Gastrocnemius medialis (tissue), 4 donors: Measurements from ENCODE around the gene LINGO4. TPM values are rescaled to one million over a fixed set of nuclear protein-coding genes. Genes with fewer than 3 reads are reported as not detected.

ENCODE experiments used
- ATAC-seq, 2 donors: fragments of 150-250 bp; one replicate each; pipeline ENCODE4 v1.9.1; 2016
- DNase-seq, 2 donors: peaks; one replicate each; pipeline ENCODE4 v3.0.0-alpha.2; 2019
- H3K27ac ChIP-seq, 4 donors: fragments of 200-600 bp; sonication (generic); 1 replicate in 1 of 4; 2 replicates in 3 of 4; pipeline ENCODE4 v1.5.1; 2016 to 2018; ENCODE audit warnings: mild to moderate bottlenecking in 2 of 4, moderate library complexity in 1 of 4
- H3K27me3 ChIP-seq, 3 donors: fragments of 200-600 bp; sonication (generic) in 2 of 3; 1 replicate in 1 of 3; 2 replicates in 2 of 3; pipeline versions ENCODE4 v1.5.1 to v1.6.0; 2016 to 2019; ENCODE audit warnings: mild to moderate bottlenecking in 1 of 3, moderate library complexity in 1 of 3
- H3K36me3 ChIP-seq, 2 donors: fragments of 200-600 bp; sonication (generic) in 1 of 2; one replicate each; pipeline ENCODE4 v1.5.1; 2017 to 2018
- H3K4me1 ChIP-seq, 2 donors: fragments of 200-600 bp; sonication (generic) in 1 of 2; one replicate each; pipeline ENCODE4 v1.5.1; 2016 to 2017; ENCODE audit warnings: mild to moderate bottlenecking in 2 of 2
- H3K4me3 ChIP-seq, 4 donors: fragments of 200-600 bp; sonication (generic) in 3 of 4; 1 replicate in 1 of 4; 2 replicates in 3 of 4; pipeline ENCODE4 v1.5.1; 2016 to 2019; ENCODE audit warnings: mild to moderate bottlenecking in 2 of 4
- H3K9me3 ChIP-seq, 3 donors: fragments of 200-600 bp; sonication (generic) in 2 of 3; 1 replicate in 1 of 3; 2 replicates in 2 of 3; pipeline ENCODE4 v1.5.1; 2016 to 2019
- CTCF ChIP-seq, 5 experiments: fragments of 450-650 bp in 3 of 5; fragments of 200-600 bp in 2 of 5; sonication (generic) in 2 of 5; IDR thresholded peaks in 4 of 5; conservative IDR thresholded peaks in 1 of 5; 1 replicate in 4 of 5; 2 replicates in 1 of 5; pipeline ENCODE4 v1.5.1; 2016 to 2019; ENCODE audit warnings: antibody characterized with exemption in 5 of 5, mild to moderate bottlenecking in 3 of 5, moderate library complexity in 3 of 5
- POLR2A ChIP-seq, 2 donors: fragments of 450-650 bp; IDR thresholded peaks; one replicate each; pipeline ENCODE4 v1.6.1; 2017; ENCODE audit warnings: antibody characterized with exemption in 2 of 2, mild to moderate bottlenecking in 2 of 2, moderate library complexity in 2 of 2
- in situ Hi-C, 4 donors: fragments of 200-750 bp; cut with MboI; loops; one replicate each; pipeline versions ENCODE4 v1.15.0 to v1.8.0; 2017; ENCODE audit warnings: low sequenced_read_pairs in 4 of 4
- intact Hi-C: fragments of 100-400 bp; cut with DNase I; formaldehyde crosslinking; loops from one replicate; pipeline ENCODE4 v1.15.1; 2023; ENCODE audit warnings: low total_unique reads
- total RNA-seq, 4 donors: library from RNA; depleted of rRNA; stranded (reverse); fragments of >200 nt; gene quantifications; one replicate each; pipeline versions ENCODE4 v1.1.0 to v1.2.3, GENCODE V29; 2016

The LINGO4 gene
- total RNA-seq, 4 donors from 2014 or later, result 4.2 to 24.5 (median 14.3) TPM

- Histone ChIP-seq H3K36me3 (peaks cover 0 to 37% of the 10 kb centered on the region in 2 donors), H3K9me3 (no peaks in the 10 kb centered on the region), H3K27me3 (no peaks in the 10 kb centered on the region), H3K4me3 (no peak overlapping the region), H3K4me1 (peaks cover 20 to 37% of the 10 kb centered on the region in 2 donors), H3K27ac (peak overlapping the region in 1 of 4 donors; percentile 22)
- intact Hi-C loops (no loop called here), in situ Hi-C loops (no loop called here)
- no peak for ATAC-seq
- TF ChIP-seq POLR2A (IDR thresholded peaks at IDR 0.05), result no peak
- TF ChIP-seq CTCF (IDR thresholded peaks at IDR 0.05 in 4 of 5, conservative IDR thresholded peaks at IDR 0.05 in 1 of 5), result no peak
- no peak for DNase-seq
Observed at GRCh38 chr1:151816548-151817352, 11.5 kb upstream of the LINGO4 start.

GRCh38 chr1:151815716-151816327 lies 10.6 kb upstream of the LINGO4 start:
- in situ Hi-C loops (no loop called here), intact Hi-C loops (no loop called here)
- ATAC-seq (no peak), DNase-seq (no peak)
- Histone ChIP-seq H3K9me3 (no peaks in the 10 kb centered on the region), H3K27ac (peak overlapping the region in 1 of 4 donors; percentile 22), H3K27me3 (no peaks in the 10 kb centered on the region), H3K4me3 (no peak overlapping the region), H3K36me3 (peaks cover 0 to 45% of the 10 kb centered on the region in 2 donors), H3K4me1 (peaks cover 13 to 32% of the 10 kb centered on the region in 2 donors)
- TF ChIP-seq CTCF (IDR thresholded peaks at IDR 0.05 in 4 of 5, conservative IDR thresholded peaks at IDR 0.05 in 1 of 5) (no peak), POLR2A (IDR thresholded peaks at IDR 0.05) (no peak)

- DNase-seq (no peak), ATAC-seq (no peak)
- H3K9me3 ChIP-seq, result no peaks in the 10 kb centered on the region
- TF ChIP-seq CTCF (IDR thresholded peaks at IDR 0.05 in 4 of 5, conservative IDR thresholded peaks at IDR 0.05 in 1 of 5) (no peak), POLR2A (IDR thresholded peaks at IDR 0.05) (no peak)
- peak overlapping the region in 1 of 4 donors; percentile 22 for H3K27ac ChIP-seq
- in situ Hi-C loops, result no loop called here
- peaks cover 5 to 30% of the 10 kb centered on the region in 2 donors for H3K4me1 ChIP-seq
- H3K27me3 ChIP-seq, result no peaks in the 10 kb centered on the region
- intact Hi-C loops, result no loop called here
- no peak overlapping the region for H3K4me3 ChIP-seq
- H3K36me3 ChIP-seq, result peaks cover 0 to 48% of the 10 kb centered on the region in 2 donors
Observed at GRCh38 chr1:151814971-151815545, 9.8 kb upstream of the LINGO4 start.

GRCh38 chr1:151814426-151814825 lies 9.2 kb upstream of the LINGO4 start:
- no peak for DNase-seq
- TF ChIP-seq POLR2A (IDR thresholded peaks at IDR 0.05) (no peak), CTCF (IDR thresholded peaks at IDR 0.05 in 4 of 5, conservative IDR thresholded peaks at IDR 0.05 in 1 of 5) (no peak)

More at GRCh38 chr1:151814426-151814825, 9.2 kb upstream of the LINGO4 start:
- Histone ChIP-seq H3K4me1 (peaks cover 0 to 26% of the 10 kb centered on the region in 2 donors), H3K4me3 (no peak overlapping the region), H3K36me3 (peaks cover 0 to 54% of the 10 kb centered on the region in 2 donors), H3K27me3 (no peaks in the 10 kb centered on the region), H3K9me3 (no peaks in the 10 kb centered on the region), H3K27ac (no peak overlapping the region)
- ATAC-seq, result no peak
- intact Hi-C loops, result no loop called here
- in situ Hi-C loops, result no loop called here
